22Rv1 (cell line): ENCODE data around the gene SPINK5.

Experiments
- H3K27ac ChIP-seq: fragments of 450-650 bp; 2 replicates; pipeline ENCODE4 v1.5.1; 2017
- ZFX ChIP-seq: fragments of 450-650 bp; IDR thresholded peaks from 2 replicates; pipeline ENCODE4 v1.6.1; 2017; ENCODE audit warnings: antibody characterized with exemption, borderline replicate concordance
- TF ChIP-seq, protein P1 (sequence below): fragments of 450-650 bp; IDR thresholded peaks from 2 replicates; pipeline ENCODE4 v1.5.1; 2017; ENCODE audit warnings: mild to moderate bottlenecking

Gene SPINK5

GRCh38 chr5:148083203-148083602 lies 19.4 kb downstream of the SPINK5 start:
- no peak overlapping the region for H3K27ac ChIP-seq
- TF ChIP-seq ZFX: no peak
- TF ChIP-seq, protein P1, sequence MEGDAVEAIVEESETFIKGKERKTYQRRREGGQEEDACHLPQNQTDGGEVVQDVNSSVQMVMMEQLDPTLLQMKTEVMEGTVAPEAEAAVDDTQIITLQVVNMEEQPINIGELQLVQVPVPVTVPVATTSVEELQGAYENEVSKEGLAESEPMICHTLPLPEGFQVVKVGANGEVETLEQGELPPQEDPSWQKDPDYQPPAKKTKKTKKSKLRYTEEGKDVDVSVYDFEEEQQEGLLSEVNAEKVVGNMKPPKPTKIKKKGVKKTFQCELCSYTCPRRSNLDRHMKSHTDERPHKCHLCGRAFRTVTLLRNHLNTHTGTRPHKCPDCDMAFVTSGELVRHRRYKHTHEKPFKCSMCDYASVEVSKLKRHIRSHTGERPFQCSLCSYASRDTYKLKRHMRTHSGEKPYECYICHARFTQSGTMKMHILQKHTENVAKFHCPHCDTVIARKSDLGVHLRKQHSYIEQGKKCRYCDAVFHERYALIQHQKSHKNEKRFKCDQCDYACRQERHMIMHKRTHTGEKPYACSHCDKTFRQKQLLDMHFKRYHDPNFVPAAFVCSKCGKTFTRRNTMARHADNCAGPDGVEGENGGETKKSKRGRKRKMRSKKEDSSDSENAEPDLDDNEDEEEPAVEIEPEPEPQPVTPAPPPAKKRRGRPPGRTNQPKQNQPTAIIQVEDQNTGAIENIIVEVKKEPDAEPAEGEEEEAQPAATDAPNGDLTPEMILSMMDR: no peak

GRCh38 chr5:148084269-148084668 lies 20.5 kb downstream of the SPINK5 start:
- no peak overlapping the region for H3K27ac ChIP-seq
- TF ChIP-seq, protein P1: no peak
- TF ChIP-seq ZFX: no peak

GRCh38 chr5:148085310-148085709 lies 21.5 kb downstream of the SPINK5 start:
- no peak for TF ChIP-seq ZFX
- TF ChIP-seq, protein P1: no peak
- H3K27ac ChIP-seq: no peak overlapping the region

DNA sequence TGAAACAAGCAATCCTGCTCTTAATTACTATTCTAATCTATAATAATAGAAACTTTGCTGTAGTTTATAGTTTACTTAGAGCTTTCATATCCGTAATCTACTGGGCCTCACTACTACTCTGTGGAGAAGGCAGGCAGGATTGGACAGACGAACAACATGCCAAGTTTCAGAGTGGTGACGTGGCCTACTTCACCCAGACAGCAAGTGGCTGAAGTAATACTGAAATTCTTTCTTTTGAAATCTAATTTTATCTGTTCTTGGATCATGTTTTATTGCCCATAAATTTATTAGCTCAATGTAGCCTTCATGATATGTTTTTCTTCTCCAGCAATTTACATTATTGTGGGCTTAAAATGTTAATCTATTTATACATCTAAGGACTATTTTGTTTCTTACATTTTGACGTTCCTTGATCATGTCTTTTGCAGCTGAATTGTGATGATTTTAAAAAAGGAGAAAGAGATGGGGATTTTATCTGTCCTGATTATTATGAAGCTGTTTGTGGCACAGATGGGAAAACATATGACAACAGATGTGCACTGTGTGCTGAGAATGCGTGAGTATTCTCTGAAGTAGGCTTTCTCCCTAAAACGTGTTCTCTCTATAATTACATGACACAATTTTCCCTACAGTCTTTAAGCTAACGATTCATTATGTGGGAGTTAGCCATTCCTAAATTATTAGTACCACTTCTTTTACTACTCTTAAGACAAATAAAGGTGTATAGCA lies 22.4 kb downstream of the SPINK5 start:
- TF ChIP-seq ZFX: no peak
- TF ChIP-seq, protein P1: no peak
- H3K27ac ChIP-seq: no peak overlapping the region

DNA sequence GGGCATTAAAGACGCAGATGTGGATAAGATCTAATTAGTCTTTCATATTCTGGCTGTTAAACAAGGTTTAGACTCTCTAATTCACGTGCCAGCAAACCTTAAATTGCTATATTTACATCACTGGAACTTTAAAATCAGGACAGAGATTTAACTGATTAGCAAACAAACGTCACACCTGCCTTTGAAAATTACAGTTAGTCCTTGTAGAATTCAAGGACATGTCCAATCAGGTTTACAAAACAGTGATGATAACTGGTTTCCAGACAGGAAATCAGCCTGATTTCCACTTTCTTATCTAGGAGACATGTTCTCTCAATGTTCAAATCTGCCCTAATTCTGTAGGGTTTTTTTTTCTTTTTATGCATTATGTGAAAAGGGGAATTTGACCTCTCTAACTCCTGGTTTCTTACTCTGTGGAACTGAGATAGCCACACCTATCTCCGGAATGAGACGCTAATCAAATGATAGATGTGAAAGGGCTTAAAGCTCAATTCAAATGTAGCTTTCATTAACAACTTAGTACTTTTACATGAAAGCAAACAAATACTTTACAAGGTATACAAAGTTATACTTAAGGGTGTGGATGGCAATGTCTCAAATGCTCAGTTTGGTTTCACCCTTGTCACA lies 26.5 kb downstream of the SPINK5 start:
- TF ChIP-seq, protein P1: no peak
- no peak for TF ChIP-seq ZFX
- peak overlapping the region; percentile 59 for H3K27ac ChIP-seq

GRCh38 chr5:148090773-148091250 lies 27.0 kb downstream of the SPINK5 start:
- TF ChIP-seq ZFX: no peak
- TF ChIP-seq, protein P1: no peak
- peak overlapping the region; percentile 59 for H3K27ac ChIP-seq
